Stimulated activated CD4-positive, alpha-beta T cell treated with anti-CD3 and anti-CD28 coated beads, Interleukin-4, amount 100 ng/mL, for 24 hours (primary cell): ENCODE results near the gene IL31RA.

Source experiments
- DNase-seq: peaks from one replicate; pipeline ENCODE4 v3.0.0-alpha.2; 2020

IL31RA gene

GRCh38 chr5:55904152-55904551 lies 53.0 kb downstream of the IL31RA start:
- DNase-seq = no peak

GRCh38 chr5:55905251-55905650 lies 54.1 kb downstream of the IL31RA start:
- no peak for DNase-seq

GRCh38 chr5:55907927-55908326 lies 56.8 kb downstream of the IL31RA start:
- no peak for DNase-seq

- no peak for DNase-seq
Observed at GRCh38 chr5:55908804-55909203, 57.6 kb downstream of the IL31RA start.

- DNase-seq = no peak
Observed at GRCh38 chr5:55911784-55912653, 60.9 kb downstream of the IL31RA start.

GRCh38 chr5:55913466-55914413 lies 62.6 kb downstream of the IL31RA start:
- DNase-seq = no peak

GRCh38 chr5:55914971-55915370 lies 63.8 kb downstream of the IL31RA start:
- no peak for DNase-seq

- DNase-seq = no peak
Observed at GRCh38 chr5:55915783-55916182, 64.6 kb downstream of the IL31RA start.

GRCh38 chr5:55916986-55917385 lies 65.8 kb downstream of the IL31RA start:
- DNase-seq = no peak

- no peak for DNase-seq
Observed at GRCh38 chr5:55917402-55918086, 66.4 kb downstream of the IL31RA start.

GRCh38 chr5:55918087-55919035 lies 67.2 kb downstream of the IL31RA start:
- no peak for DNase-seq

- no peak for DNase-seq
Observed at GRCh38 chr5:55919625-55920024, 68.5 kb downstream of the IL31RA start.

GRCh38 chr5:55920784-55921183 lies 69.6 kb downstream of the IL31RA start:
- DNase-seq = no peak

GRCh38 chr5:55921617-55922016 lies 70.5 kb downstream of the IL31RA start:
- no peak for DNase-seq

GRCh38 chr5:55923177-55923771 lies 72.1 kb downstream of the IL31RA start:
- DNase-seq = no peak

GRCh38 chr5:55923865-55924500 lies 72.8 kb downstream of the IL31RA start:
- no peak for DNase-seq

GRCh38 chr5:55924744-55925143 lies 73.6 kb downstream of the IL31RA start:
- DNase-seq = no peak

GRCh38 chr5:55925181-55925580 lies 74.0 kb downstream of the IL31RA start:
- no peak for DNase-seq

GRCh38 chr5:55925712-55926111 lies 74.6 kb downstream of the IL31RA start:
- DNase-seq = no peak

- DNase-seq = no peak
Observed at GRCh38 chr5:55926476-55926875, 75.3 kb downstream of the IL31RA start.
